HL-60 (cell line): ENCODE measurements around the gene LEF1.

ENCODE experiments used
- GABPA ChIP-seq: IDR thresholded peaks from 2 replicates; pipeline ENCODE4 v1.6.1; 2012; ENCODE audit warnings: low read depth
- POLR2AphosphoS5 ChIP-seq: IDR thresholded peaks from 2 replicates; pipeline ENCODE4 v1.6.1; 2012; ENCODE audit warnings: low read depth
- TF ChIP-seq, protein P1 (sequence below): IDR thresholded peaks from one replicate; pipeline ENCODE4 v1.5.1; 2011; ENCODE audit warnings: low read length, control low read depth, inconsistent platforms; ENCODE audit not compliant: insufficient read depth
- TF ChIP-seq, protein P2 (sequence below): IDR thresholded peaks from 2 replicates; pipeline ENCODE4 v1.6.1; 2012; ENCODE audit warnings: low read depth; ENCODE audit not compliant: insufficient replicate concordance

DNA sequence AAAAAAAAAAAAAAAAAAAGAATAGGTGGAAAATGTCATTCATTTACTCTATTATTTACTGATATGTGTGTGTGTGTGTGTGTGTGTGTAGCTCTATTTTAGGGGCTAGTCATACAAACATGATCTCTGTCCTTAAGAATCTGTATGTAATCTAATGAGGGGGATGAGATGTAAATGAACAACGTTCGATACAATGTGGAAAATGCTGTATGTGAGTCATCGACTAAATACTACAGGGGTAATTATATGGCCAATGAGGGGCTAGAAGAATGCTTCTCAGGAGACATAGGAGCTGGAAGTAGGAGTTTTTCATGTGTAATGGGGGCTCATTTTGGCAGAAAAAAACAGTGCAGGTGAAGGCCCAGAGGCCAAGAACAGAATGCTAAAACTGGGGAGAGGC lies 41.9 kb downstream of the LEF1 start:
- TF ChIP-seq, protein P1, sequence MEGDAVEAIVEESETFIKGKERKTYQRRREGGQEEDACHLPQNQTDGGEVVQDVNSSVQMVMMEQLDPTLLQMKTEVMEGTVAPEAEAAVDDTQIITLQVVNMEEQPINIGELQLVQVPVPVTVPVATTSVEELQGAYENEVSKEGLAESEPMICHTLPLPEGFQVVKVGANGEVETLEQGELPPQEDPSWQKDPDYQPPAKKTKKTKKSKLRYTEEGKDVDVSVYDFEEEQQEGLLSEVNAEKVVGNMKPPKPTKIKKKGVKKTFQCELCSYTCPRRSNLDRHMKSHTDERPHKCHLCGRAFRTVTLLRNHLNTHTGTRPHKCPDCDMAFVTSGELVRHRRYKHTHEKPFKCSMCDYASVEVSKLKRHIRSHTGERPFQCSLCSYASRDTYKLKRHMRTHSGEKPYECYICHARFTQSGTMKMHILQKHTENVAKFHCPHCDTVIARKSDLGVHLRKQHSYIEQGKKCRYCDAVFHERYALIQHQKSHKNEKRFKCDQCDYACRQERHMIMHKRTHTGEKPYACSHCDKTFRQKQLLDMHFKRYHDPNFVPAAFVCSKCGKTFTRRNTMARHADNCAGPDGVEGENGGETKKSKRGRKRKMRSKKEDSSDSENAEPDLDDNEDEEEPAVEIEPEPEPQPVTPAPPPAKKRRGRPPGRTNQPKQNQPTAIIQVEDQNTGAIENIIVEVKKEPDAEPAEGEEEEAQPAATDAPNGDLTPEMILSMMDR, result no peak
- TF ChIP-seq POLR2AphosphoS5 (no peak), GABPA (no peak)
- TF ChIP-seq, protein P2, sequence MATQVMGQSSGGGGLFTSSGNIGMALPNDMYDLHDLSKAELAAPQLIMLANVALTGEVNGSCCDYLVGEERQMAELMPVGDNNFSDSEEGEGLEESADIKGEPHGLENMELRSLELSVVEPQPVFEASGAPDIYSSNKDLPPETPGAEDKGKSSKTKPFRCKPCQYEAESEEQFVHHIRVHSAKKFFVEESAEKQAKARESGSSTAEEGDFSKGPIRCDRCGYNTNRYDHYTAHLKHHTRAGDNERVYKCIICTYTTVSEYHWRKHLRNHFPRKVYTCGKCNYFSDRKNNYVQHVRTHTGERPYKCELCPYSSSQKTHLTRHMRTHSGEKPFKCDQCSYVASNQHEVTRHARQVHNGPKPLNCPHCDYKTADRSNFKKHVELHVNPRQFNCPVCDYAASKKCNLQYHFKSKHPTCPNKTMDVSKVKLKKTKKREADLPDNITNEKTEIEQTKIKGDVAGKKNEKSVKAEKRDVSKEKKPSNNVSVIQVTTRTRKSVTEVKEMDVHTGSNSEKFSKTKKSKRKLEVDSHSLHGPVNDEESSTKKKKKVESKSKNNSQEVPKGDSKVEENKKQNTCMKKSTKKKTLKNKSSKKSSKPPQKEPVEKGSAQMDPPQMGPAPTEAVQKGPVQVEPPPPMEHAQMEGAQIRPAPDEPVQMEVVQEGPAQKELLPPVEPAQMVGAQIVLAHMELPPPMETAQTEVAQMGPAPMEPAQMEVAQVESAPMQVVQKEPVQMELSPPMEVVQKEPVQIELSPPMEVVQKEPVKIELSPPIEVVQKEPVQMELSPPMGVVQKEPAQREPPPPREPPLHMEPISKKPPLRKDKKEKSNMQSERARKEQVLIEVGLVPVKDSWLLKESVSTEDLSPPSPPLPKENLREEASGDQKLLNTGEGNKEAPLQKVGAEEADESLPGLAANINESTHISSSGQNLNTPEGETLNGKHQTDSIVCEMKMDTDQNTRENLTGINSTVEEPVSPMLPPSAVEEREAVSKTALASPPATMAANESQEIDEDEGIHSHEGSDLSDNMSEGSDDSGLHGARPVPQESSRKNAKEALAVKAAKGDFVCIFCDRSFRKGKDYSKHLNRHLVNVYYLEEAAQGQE, result no peak
